HG03095 (cell line): ENCODE data around the gene NAB2.
"Not testable (repeated sequence)": the region's sequence is repeated elsewhere in the genome, so short reads cannot be mapped to it uniquely, and the experiment has no call there.

Experiments
- ATAC-seq: cut with Tn5 transposase; IDR thresholded peaks from one replicate; pipeline ENCODE4 v1.9.1; 2021; ENCODE audit warnings: moderate library complexity; ENCODE audit not compliant: unreplicated experiment

Gene NAB2, protein sequence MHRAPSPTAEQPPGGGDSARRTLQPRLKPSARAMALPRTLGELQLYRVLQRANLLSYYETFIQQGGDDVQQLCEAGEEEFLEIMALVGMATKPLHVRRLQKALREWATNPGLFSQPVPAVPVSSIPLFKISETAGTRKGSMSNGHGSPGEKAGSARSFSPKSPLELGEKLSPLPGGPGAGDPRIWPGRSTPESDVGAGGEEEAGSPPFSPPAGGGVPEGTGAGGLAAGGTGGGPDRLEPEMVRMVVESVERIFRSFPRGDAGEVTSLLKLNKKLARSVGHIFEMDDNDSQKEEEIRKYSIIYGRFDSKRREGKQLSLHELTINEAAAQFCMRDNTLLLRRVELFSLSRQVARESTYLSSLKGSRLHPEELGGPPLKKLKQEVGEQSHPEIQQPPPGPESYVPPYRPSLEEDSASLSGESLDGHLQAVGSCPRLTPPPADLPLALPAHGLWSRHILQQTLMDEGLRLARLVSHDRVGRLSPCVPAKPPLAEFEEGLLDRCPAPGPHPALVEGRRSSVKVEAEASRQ

DNA sequence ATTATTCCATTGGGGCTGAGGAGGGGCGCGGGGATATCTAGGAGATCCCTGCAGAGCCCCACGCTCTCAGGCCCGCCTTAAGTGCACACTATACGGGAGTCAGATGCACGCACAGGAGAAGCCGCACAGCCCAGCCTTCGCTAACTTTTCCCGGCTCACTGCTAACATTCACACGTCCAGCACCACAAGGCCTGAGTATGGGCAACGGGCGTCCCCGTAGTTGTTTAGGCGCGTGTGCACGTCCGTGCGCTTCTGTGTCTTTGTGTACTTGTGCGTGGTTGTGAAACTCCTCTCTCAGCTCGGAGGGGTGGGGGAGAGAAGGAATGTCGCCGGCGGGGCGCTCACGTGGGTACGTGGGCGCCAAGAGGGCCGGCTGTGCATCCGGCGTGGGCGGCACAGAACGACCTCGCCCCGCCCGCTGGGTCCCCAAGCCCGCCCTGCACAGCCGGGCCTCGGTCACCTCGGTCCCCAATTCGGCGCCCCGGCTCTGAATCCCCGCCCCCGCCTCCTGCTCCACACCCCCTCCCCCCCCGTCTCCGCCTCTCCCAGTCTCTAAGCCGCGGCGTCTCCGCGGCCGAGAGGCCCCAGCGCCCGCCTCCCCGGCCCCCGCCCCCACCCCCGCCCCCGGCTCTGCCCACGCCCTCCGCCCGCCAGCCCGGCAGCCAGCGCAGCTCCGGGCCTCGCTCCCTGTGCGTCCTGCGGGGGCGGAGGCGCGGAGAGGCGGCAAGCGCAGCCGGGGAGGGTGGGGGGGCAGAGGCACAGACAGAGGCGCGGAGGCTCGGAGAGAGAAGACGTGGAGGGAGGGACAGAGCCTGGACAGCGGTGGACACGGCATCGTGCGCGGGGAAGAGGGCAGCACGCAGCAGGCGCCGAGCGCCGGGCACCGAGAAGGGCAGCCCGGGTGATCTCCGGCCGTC is at the start of gene NAB2:
NAB2 (plus strand) TSS at position 761 of the 917 bp plus-strand sequence. CDS start 158 bp downstream, outside the sequence.
- ATAC-seq, result peak; percentile 39

DNA sequence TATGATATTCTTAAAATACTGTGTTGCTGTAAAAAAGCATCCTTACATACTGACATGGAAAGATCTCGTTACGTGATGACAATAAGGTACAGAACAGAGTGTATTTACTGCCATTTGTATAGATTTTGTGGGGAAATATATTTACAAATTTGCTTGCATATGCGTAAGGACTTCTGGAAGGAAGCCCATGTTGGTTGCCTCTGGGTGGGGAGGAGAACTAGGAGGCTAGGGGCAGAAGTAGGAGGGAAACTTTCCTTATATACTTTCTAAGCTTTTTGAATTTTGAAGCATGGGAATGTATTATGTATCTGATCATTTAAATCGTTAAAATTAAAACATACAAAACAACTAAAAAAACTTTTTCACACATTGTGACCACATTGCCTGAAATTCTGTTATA is 48.7 kb upstream of the NAB2 start:
- no peak for ATAC-seq

DNA sequence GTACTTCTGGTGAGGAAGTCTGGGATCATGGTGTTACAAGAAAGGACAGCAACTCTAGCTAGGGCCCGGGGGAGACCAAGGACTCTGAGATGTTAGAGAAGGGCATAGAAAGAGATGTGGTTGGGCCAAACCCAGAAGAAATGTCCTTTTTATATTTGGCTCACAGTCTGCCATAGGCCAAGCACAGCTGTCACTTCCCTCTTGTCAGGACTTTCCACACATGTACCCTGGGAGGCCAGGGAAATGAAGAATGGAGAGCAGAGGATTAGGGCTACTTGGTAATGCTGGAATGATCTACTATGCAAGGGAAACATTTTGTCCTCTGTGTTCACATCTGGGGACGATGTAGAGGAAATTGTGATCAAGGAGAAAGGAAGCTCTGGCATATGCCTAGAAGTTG is 48.2 kb upstream of the NAB2 start:
- ATAC-seq, result no peak

DNA sequence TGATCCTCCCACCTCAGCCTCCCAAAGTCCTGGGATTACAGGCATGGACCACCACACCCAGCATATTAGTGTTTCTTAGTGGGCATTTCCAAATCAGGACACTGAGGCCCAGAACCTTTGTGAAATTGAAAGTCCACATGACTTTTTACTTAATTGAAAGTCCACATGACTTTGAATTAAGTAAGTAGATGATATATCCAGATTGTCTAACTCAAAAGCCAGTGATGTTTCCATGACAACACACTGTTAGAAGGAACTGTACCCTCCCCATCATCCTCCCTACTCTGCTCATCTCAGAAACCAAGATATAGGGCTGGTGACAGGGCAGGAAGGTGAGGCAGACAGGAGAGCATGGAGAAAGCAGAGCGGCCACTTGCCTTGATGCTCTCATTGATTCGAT is 46.2 kb upstream of the NAB2 start:
- no peak for ATAC-seq

DNA sequence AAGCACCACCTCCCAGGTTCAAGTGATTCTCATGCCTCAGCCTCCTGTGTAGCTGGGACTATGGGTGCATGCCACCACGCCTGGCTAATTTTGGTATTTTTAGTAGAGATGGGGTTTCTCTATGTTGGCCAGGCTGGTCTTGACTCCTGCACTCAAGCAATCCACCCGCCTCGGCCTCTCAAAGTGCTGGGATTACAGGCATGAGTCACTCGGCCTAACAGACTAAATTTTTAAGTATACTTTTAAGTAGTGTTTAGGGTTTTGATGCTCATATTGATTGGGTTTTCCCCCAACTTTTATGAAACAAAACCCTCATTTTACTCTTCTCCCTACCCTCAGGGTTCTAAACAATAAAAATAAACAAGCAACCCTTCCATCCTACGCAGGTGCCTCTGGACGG is 44.4 kb upstream of the NAB2 start:
- ATAC-seq, result no peak

DNA sequence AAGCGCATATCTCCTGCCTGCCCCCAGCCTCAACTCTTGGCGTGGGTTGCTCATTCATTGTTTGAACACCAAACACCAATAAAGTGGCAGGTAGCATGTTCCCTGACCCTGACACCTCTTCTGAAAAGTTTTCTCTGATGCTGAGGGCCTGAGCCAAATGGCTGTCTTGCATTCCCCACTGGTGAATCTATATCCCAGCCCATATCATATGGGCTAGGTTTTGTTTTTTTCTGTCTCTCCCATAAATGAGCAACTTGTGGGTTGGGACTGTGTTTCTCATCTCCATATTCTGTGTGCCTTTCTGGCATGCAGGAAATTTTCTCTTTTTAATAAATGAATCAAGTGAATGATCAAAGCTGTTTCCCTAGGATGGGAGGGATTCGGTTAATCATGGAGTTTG is 44.0 kb upstream of the NAB2 start:
- no peak for ATAC-seq

DNA sequence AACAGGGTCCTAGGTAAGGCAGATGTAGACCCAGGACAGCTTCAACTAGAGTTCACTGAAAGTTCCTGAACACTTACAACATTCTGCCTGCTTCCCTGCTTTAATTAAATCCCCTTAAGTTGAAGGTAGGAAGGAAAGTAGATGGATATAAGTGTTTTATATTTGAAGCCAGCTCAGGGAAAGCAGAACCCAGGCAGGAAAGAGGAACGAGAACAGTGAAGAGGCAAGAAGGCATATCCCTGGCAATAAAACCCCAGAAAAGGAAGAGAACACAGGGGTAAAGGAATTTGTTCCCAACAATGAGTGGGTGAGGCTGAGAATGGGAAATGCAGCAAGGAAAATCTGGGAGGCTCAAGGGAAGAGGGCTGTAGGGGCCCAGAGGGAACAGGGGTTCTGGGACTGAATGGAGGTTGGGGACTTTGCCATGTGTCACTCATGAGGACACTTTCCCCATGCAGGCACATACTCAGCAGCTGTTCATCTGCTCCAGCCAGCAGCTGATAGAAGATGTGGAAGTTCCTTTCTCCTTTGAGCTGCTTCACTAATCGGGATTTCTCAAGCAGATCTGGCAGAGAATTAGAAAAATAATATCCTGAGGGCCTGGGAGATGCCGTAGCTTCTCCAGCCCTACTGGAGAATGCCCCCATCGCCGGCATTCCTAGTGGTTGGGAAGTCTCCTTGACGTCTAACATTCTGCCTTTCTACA is 42.7 kb upstream of the NAB2 start:
- no peak for ATAC-seq

DNA sequence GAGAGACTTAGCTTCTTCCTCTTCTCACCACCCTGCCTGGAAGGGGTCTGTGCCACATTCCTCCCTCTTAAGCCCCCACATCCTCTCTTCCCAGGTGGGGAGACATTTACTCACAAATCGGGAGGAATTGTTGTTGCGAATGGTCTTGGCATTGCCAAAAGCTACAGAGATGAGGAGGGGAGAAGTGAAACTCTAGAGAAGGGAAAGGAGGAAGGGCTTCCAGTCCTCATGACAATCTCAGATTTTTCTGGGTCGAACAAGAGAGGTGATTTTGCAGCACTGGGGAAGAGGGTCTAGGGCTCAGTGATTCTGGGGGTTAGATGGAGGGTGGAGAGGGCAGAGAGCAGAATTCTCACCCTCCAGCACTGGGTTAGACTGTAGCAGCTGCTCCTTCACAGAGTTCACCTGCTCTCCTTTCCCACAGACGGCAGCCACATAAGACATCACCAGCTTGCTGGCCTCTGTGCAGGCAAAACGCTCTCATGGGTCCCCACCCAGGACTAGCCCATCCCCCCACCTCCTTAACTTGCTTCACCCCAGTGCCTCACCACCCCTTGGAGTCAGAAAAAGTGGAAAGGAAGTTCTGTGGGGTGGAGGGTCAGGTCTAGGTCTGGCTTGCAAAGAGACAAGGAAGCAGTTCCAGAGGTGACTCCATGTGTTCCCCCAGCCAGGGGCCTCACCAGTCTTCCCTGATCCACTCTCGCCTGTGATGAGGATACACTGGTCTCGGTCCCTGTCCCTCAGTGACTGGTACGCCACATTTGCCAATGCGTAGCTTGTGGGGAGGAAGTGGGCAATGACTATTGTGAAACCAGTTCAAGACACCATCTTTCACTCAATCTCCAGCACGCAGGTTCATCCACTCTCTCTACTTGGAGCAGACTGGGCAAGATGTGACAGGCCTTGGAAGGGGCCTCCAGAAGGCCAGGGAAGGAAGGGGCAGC is 41.7 kb upstream of the NAB2 start:
- ATAC-seq, result no peak

DNA sequence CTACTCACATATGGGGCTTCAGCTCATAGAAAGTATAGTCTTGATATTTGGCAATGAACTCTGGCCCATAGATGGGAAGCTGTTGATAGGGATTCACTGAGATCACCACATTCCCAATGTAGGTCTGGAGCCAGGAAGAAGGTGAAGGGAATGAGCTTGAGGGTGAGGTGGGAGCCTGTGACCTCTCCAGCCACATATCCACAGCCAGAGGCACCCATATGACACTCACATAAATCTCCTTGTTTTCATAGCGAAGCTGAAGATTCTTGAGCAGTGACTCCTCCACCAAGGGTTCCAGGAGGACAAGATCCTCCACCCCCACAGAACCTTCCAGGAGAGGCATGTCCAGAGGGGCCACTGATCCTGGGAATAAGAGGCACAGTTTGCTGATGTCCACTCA is 40.9 kb upstream of the NAB2 start:
- ATAC-seq, result no peak

DNA sequence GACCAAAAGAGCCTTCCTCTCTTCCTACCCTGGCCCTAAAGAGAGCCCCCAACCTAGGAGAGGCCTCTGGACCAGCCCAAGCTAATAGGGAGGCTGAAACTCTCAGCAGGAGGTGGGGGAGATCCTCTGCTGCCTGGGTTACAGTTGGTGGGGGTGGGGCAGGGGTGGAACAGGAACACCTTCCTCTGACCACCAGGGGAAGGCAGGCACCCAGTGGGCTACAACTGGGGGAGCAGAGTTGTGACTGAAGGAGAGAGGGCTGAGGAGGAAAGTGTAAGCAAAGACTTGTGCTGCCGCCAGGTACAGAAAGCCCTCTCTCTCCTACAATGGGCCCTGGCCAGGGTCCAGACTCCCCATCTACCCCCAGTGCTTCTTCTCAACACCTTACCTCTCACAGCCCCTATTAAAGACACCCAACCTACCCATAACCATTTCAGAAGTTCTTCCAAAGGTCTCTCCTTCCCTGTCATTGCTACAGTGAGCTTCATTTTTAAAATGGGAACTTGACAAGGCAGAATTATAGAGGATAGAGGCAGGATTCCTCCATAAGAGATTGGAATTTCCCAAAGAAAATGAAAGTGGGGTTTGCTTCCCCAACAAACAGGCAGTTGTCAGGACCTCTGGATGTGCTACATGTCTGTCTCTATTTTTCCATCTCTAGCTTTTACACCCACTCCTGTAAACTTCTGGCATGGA is 40.3 kb upstream of the NAB2 start:
- no peak for ATAC-seq

DNA sequence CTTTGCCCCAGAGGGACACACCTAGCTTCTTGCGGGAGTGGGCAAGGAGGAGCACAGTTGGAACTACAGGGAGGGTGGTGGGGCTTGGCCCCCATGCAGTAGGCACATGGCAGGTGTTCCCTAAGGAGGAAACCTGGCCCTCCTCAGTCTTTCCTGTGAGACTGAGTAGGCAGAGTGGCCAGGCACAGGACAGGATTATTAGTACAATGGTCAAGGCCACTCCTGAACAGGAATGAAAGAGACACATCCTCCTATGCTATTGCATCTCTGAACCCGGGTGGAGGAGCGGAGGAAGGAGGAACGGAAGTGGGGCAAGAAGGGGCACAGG is 39.8 kb upstream of the NAB2 start:
- ATAC-seq, result no peak

DNA sequence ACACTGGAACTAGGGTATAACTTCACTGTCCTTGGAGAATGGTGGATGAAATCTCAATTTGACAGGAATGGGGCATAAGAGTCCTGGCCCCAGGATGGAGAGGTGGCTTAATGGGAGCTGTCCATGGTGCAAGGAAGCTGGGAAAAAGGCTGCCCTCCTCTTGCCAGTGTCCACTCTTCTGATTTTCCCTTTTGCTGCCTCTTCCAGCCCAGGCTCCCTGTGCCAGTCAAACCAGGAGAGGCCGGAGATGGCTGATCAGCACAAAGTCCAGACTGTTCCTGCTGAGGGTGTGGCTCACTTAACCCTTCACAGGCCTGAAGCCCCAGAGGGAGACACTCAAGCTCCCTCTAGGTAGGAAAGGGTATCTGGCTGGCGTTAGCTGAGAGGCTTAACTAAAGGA is 39.0 kb upstream of the NAB2 start, which contains the start of gene MYO1A:
MYO1A (minus strand) TSS at position 240 of the 400 bp plus-strand sequence. CDS start 1,806 bp downstream, outside the sequence.
- no peak for ATAC-seq

DNA sequence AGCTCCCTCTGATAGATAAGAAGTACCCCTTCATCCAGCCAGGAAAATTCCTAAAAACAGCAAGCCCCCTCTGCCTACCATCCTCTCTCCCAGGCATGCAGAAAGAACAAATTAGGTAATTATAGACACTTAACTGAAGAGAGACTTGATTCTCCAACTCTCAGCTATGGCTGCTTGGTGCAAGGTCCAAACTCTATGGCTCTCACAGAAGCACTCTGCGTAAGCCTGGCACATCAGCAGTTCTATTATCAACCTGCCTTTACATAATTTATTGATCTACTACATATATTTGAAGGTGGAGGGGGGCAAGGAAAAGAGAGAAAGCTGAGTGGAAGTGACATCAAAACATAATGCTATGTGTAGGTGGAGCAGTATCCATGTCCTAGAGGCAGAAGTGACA is 37.9 kb upstream of the NAB2 start:
- ATAC-seq, result no peak

DNA sequence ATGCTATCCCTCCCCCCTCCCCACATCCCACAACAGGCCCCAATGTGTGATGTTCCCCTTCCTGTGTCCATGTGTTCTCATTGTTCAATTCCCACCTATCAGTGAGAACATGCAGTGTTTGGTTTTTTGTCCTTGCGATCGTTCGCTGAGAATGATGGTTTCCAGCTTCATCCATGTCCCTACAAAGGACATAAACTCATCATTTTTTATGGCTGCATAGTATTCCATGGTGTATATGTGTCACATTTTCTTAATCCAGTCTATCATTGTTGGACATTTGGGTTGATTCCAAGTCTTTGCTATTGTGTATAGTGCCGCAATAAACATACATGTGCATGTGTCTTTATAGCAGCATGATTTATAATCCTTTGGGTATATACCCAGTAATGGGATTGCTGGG is 35.8 kb upstream of the NAB2 start:
- ATAC-seq, result not testable (repeated sequence)

DNA sequence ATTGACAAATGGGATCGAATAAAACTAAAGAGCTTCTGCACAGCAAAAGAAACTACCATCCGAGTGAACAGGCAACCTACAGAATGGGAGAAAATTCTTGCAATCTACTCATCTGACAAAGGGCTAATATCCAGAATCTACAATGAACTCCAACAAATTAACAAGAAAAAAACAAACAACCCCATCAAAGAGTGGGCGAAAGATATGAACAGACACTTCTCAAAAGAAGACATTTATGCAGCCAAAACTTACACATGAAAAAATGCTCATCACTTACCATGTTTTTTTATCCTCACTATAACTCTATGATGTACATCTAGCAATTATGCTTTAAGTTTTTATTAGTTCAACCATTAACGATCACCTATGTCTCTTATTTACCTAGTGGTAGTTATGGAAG is 35.0 kb upstream of the NAB2 start:
- not testable (repeated sequence) for ATAC-seq

DNA sequence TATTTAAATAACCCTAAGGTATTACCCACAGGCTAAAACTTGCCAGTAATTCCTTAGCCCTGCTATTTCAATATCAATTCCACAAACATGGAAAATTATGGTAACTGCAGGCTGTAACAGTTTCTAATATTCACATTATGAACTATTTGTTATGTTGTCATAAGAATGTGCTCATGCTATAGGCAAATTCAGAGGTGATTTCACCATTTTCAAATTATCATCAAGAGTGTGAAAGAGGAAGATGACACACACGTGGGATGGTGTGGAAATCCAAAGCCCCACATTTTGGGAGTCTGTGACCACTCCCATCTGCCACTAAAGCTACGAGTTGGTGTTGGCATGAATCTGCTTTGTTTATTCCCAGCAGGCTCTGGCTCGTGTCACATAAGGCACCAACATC is 33.1 kb upstream of the NAB2 start:
- ATAC-seq, result no peak

DNA sequence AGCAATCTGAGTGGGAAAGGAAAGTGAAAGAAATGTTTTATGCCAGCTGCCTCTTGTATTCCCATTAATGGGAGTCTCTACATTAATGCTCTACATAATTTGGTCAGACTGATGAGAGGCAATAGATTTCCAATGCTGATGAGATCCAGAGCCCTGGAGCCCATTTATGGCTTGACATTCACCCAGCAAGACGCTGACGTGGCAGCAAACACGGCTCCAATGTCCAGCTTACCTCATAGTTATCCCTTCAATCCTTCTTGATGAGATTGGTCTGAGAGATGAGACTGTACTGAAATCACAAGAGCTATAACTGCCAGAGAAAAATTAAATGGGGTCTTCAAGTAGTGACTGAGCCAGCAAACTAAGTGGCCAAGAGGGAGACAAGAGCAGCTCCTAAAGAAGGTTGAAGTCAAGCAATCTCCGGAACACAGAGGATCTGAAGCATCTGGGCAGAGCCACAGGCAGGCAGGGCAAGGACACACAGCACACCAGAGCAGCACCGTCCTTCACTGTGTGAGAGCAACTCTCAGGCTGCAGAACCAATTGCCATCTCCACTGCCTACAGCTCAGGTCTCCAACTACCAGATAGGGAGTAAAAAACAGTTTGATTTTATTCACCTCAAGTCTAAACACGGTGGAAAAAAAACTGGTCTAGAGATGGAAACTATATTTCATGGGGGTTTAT is 31.7 kb upstream of the NAB2 start:
- ATAC-seq, result no peak

DNA sequence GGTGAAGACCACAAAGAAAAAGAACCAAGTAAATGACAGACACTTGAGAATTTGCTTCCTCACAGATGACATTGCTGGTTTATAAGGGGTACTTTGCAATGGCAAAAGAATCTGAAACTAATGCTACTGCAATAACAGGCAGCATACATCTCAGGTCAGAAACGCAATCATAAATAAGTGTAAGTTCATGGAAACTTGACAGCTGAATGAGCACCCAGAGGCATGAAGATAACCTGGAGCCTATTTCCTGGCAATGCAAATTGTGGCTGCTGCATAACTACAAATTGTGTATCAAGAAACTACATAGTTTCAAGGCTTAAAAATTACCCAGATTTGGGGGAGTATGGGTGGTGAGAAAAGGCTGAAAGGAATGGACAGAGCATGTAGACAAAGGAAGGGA is 30.5 kb upstream of the NAB2 start:
- no peak for ATAC-seq
